Osteocyte (in vitro differentiated cells): ENCODE data around the gene TBX2. TPM values are rescaled to one million over a fixed set of nuclear protein-coding genes. Genes with fewer than 3 reads are reported as not detected.

Experiments used
- DNase-seq: peaks from one replicate; pipeline ENCODE4 v3.0.0; 2021; ENCODE audit warnings: mixed read lengths; ENCODE audit not compliant: unreplicated experiment; ENCODE audit errors: extremely low spot score
- H3K27ac Mint-ChIP-seq: one replicate; pipeline ENCODE4 v1.8.0; 2021; ENCODE audit warnings: mild to moderate bottlenecking, mixed read lengths; ENCODE audit not compliant: unreplicated experiment
- H3K27me3 Mint-ChIP-seq: one replicate; pipeline ENCODE4 v1.8.0; 2021; ENCODE audit warnings: mixed read lengths; ENCODE audit not compliant: unreplicated experiment
- H3K36me3 Mint-ChIP-seq: one replicate; pipeline ENCODE4 v1.8.0; 2021; ENCODE audit warnings: mixed read lengths; ENCODE audit not compliant: unreplicated experiment
- H3K4me1 Mint-ChIP-seq: one replicate; pipeline ENCODE4 v1.8.0; 2021; ENCODE audit warnings: mixed read lengths; ENCODE audit not compliant: unreplicated experiment
- H3K4me3 Mint-ChIP-seq: one replicate; pipeline ENCODE4 v1.8.0; 2021; ENCODE audit warnings: mild to moderate bottlenecking, moderate library complexity, mixed read lengths; ENCODE audit not compliant: unreplicated experiment
- H3K9me3 Mint-ChIP-seq: one replicate; pipeline ENCODE4 v1.8.0; 2021; ENCODE audit warnings: mixed read lengths; ENCODE audit not compliant: unreplicated experiment
- total RNA-seq: library from RNA; stranded (reverse); gene quantifications from 2 replicates; pipeline ENCODE4 v1.2.1, GENCODE V29; 2021
- TF ChIP-seq, protein P1 (sequence below): fragments of 200-600 bp; sonication (generic); IDR thresholded peaks from 2 replicates; pipeline ENCODE4 v1.5.0; 2021; ENCODE audit warnings: antibody characterized with exemption, mild to moderate bottlenecking, moderate library complexity

The TBX2 gene
- total RNA-seq, 1 donor from 2014 or later: 25.9 TPM

DNA sequence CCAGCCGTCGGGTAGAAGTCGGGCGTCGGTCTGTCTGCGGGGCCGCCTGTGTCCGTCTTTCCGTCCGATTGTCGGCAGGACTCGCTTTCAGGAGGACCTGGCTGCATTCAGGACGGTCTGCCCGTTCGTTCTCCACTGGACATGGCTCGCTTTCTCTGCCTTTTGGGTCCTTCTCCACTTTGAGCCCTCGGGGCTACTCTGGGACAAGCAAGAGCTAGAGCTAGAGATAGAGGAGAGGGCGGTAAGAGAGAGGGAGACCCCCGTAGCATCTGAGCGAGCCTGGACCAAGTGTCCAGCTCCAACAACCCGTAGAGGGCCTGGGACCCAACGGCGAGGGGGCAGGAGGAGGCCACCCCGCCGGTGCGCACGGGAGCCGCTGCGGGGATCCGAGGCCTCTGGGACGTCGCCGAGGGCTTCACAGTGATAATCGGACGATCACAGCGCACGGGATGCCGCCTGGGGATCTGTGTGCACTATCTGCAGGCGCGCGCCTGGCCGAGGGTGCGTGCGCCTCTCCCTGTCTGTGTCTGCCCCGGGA, 57.1 kb downstream of the TBX2 start:
- H3K27me3 Mint-ChIP-seq: peaks cover 80% of the 10 kb centered on the region
- peaks cover 4% of the 10 kb centered on the region for H3K36me3 Mint-ChIP-seq
- H3K4me3 Mint-ChIP-seq: peak overlapping the region; percentile 69
- peak; percentile 82 for DNase-seq
- TF ChIP-seq, protein P1, sequence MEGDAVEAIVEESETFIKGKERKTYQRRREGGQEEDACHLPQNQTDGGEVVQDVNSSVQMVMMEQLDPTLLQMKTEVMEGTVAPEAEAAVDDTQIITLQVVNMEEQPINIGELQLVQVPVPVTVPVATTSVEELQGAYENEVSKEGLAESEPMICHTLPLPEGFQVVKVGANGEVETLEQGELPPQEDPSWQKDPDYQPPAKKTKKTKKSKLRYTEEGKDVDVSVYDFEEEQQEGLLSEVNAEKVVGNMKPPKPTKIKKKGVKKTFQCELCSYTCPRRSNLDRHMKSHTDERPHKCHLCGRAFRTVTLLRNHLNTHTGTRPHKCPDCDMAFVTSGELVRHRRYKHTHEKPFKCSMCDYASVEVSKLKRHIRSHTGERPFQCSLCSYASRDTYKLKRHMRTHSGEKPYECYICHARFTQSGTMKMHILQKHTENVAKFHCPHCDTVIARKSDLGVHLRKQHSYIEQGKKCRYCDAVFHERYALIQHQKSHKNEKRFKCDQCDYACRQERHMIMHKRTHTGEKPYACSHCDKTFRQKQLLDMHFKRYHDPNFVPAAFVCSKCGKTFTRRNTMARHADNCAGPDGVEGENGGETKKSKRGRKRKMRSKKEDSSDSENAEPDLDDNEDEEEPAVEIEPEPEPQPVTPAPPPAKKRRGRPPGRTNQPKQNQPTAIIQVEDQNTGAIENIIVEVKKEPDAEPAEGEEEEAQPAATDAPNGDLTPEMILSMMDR: no peak
- peaks cover 29% of the 10 kb centered on the region for H3K4me1 Mint-ChIP-seq
- no peaks in the 10 kb centered on the region for H3K9me3 Mint-ChIP-seq
- H3K27ac Mint-ChIP-seq: no peak overlapping the region

DNA sequence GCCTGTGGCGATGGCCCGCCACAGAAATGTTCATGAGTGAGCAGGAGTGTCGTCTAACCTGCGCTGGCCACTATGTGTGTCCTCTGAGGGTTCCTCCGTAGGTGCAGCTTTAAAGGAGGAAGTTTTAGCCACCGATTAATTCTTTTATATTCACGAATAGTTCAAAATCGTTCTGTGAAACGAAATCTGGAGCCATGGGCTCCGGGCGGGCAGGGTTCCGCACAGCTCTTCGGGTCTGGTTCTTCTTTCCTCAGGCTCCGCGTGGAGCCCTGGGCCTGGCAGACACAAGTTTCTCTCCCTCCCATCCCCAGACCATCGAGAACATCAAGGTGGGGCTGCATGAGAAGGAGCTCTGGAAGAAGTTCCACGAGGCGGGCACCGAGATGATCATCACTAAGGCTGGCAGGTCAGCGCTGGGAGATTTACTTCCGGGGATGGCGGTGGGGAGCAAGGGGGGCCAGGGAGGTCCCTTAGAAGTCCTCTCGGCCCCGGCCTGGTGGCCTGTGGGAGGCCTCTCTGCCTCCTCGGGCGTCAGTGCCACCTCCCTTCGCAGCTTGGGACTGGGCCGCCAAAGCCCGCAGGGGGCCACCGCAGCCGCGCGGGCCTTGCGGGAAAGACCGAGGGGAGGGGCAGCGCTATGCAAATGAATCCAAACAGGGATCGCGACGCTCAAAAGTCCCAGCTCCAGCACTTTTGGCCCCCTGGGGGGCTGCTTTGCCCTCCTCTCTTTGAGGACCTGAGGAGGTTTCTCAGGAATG, 57.8 kb downstream of the TBX2 start:
- Mint-ChIP-seq H3K9me3 (no peaks in the 10 kb centered on the region), H3K36me3 (peaks cover 4% of the 10 kb centered on the region), H3K4me3 (peak overlapping the region; percentile 69), H3K4me1 (peaks cover 33% of the 10 kb centered on the region), H3K27ac (no peak overlapping the region), H3K27me3 (peaks cover 84% of the 10 kb centered on the region)
- peak; percentile 83 for DNase-seq
- TF ChIP-seq, protein P1: no peak

DNA sequence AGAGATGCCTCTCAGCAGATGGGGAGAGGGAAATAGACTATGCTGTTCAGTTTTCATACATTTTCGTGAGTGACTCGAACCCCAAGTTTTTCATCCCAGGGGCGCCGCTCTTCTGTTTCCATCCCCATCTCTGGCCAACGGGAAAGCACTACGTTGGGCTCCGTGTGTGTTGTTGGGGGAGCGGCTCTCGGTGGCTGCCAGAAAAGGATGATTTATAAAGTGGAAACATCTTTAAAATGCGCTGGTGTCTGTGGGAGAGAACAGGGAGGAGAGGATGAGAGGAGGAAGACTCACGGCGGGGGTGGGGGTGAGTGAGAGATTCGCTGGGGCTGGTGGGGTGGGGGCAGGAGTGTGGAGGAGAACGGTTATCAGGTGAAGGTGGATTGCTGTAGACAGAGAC, 58.4 kb downstream of the TBX2 start:
- Mint-ChIP-seq H3K27ac (no peak overlapping the region), H3K36me3 (peaks cover 4% of the 10 kb centered on the region), H3K27me3 (peaks cover 83% of the 10 kb centered on the region), H3K4me1 (peaks cover 32% of the 10 kb centered on the region), H3K9me3 (no peaks in the 10 kb centered on the region), H3K4me3 (peak overlapping the region; percentile 69)
- TF ChIP-seq, protein P1: no peak
- DNase-seq: peak; percentile 21

DNA sequence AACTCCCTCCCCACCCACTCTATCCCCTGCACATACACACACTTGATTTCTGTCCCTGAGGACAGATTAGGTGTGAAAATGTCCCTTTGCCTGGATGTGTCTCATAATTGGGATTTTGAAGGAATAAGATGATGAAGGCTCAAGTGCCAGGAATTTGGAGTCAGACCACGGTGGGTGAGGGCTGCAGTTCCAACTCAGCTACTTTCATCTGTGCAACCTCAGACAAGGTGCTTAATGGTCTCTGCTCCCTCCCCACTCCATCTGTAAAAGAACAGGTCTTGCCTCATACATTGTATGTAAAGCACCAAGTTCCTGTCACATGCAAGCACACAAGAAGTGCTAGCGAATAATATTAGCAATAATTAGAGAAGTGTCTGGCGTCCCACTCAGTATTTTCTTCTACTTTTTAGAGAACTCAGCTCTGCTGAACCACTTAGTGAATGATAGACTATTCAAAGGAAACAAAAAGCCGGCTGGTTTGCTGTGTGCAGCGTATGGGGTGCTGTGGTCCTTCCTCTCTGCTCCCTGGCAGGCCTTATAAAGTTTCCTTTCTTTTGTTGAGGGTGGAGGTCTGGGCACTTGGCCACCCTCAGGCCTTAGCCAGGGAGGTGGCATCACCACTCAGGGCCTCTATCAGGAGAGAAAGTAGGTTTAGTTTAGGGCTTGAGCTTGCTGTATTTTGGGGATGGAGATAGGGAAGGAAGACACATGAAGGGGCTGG, 58.9 kb downstream of the TBX2 start:
- Mint-ChIP-seq H3K4me3 (no peak overlapping the region), H3K4me1 (peaks cover 32% of the 10 kb centered on the region)

More for the DNA sequence above, 58.9 kb downstream of the TBX2 start:
- TF ChIP-seq, protein P1: no peak
- Mint-ChIP-seq H3K27me3 (peaks cover 79% of the 10 kb centered on the region), H3K36me3 (peaks cover 4% of the 10 kb centered on the region), H3K27ac (no peak overlapping the region), H3K9me3 (no peaks in the 10 kb centered on the region)
- DNase-seq: peak; percentile 27

Other genes with a start within 250 kb of the TBX2 start
- not detected in 2 replicates for gene TBX4, start 52.6 kb downstream of the TBX2 start, total RNA-seq
- not detected in 2 replicates for gene NACA2, start 191.4 kb downstream of the TBX2 start, total RNA-seq